Esophagus squamous epithelium (tissue), 4 donors: ENCODE measurements around the gene NCOR2.

ENCODE experiments used
- CTCF ChIP-seq, 6 experiments: fragments of 450-650 bp in 4 of 6; fragments of 200-600 bp in 2 of 6; sonication (generic) in 2 of 6; IDR thresholded peaks; one replicate each; pipeline ENCODE4 v1.5.1; 2016 to 2019; ENCODE audit warnings: antibody characterized with exemption in 6 of 6, mild to moderate bottlenecking in 4 of 6, moderate library complexity in 4 of 6
- POLR2A ChIP-seq, 4 donors: fragments of 450-650 bp; IDR thresholded peaks; one replicate each; pipeline ENCODE4 v1.6.1; 2017; ENCODE audit warnings: antibody characterized with exemption in 4 of 4, mild to moderate bottlenecking in 4 of 4, moderate library complexity in 3 of 4

- TF ChIP-seq CTCF (IDR thresholded peaks at IDR 0.05) (no peak), POLR2A (IDR thresholded peaks at IDR 0.05) (no peak)
Observed at GRCh38 chr12:124597041-124597440, 29.6 kb upstream of the NCOR2 start.
